Ascending aorta (tissue), 2 donors: ENCODE data around the gene PIM3. TPM values are rescaled to one million over a fixed set of nuclear protein-coding genes. Genes with fewer than 3 reads are reported as not detected.
A peak's percentile ranks its signal among the peaks of the same experiment; 100 is the strongest.
"Not testable (repeated sequence)": the region's sequence is repeated elsewhere in the genome, so short reads cannot be mapped to it uniquely, and the experiment has no call there.

Source experiments
- DNase-seq, 2 donors: peaks; one replicate each; pipeline ENCODE4 v3.0.0-alpha.2; 2019; ENCODE audit warnings: low spot score in 2 of 2
- H3K27ac ChIP-seq, 2 donors: fragments of 200-600 bp; sonication (generic); one replicate each; pipeline ENCODE4 v1.5.1; 2016 to 2017; ENCODE audit warnings: mild to moderate bottlenecking in 1 of 2
- H3K27me3 ChIP-seq: fragments of 200-600 bp; sonication (generic); one replicate; pipeline ENCODE4 v1.5.1; 2017
- H3K36me3 ChIP-seq, 2 donors: fragments of 200-600 bp; sonication (generic); one replicate each; pipeline ENCODE4 v1.5.1; 2016
- H3K4me1 ChIP-seq, 2 donors: fragments of 200-600 bp; sonication (generic); one replicate each; pipeline ENCODE4 v1.5.1; 2016 to 2017; ENCODE audit warnings: mild to moderate bottlenecking in 1 of 2
- H3K4me3 ChIP-seq, 2 donors: fragments of 200-600 bp; sonication (generic); one replicate each; pipeline ENCODE4 v1.5.1; 2016 to 2017; ENCODE audit warnings: mild to moderate bottlenecking in 1 of 2
- H3K9me3 ChIP-seq, 2 donors: fragments of 200-600 bp; sonication (generic); one replicate each; pipeline ENCODE4 v1.5.1; 2016
- CTCF ChIP-seq, 3 experiments: fragments of 200-600 bp in 2 of 3; fragments of 450-650 bp in 1 of 3; sonication (generic) in 2 of 3; IDR thresholded peaks; one replicate each; pipeline ENCODE4 v1.5.1; 2016 to 2019; ENCODE audit warnings: antibody characterized with exemption in 3 of 3, mild to moderate bottlenecking in 1 of 3, moderate library complexity in 1 of 3
- intact Hi-C: fragments of 100-400 bp; cut with DNase I; formaldehyde crosslinking; loops from one replicate; pipeline ENCODE4 v1.15.1; 2023
- total RNA-seq: library from RNA; depleted of rRNA; stranded (reverse); fragments of >200 nt; gene quantifications from one replicate; pipeline ENCODE4 v1.1.0, GENCODE V29; 2016

The PIM3 gene
- total RNA-seq, 1 donor from 2014 or later, result 269 TPM

GRCh38 chr22:49975543-49976389 lies 15.2 kb downstream of the PIM3 start:
- H3K36me3 ChIP-seq, result no peaks in the 10 kb centered on the region
- no peak overlapping the region for H3K4me3 ChIP-seq
- DNase-seq, result peak in 1 of 2 donors; percentile 59
- H3K4me1 ChIP-seq, result peaks cover 6 to 12% of the 10 kb centered on the region in 2 donors
- intact Hi-C loops, result no loop called here
- H3K27me3 ChIP-seq, result no peaks in the 10 kb centered on the region
- TF ChIP-seq CTCF (IDR thresholded peaks at IDR 0.05), result no peak
- peak overlapping the region; percentile 22 to 37 for H3K27ac ChIP-seq
- peaks cover 0 to 9% of the 10 kb centered on the region in 2 donors for H3K9me3 ChIP-seq

GRCh38 chr22:49976439-49977175 lies 16.0 kb downstream of the PIM3 start:
- peaks cover 0 to 9% of the 10 kb centered on the region in 2 donors for H3K9me3 ChIP-seq
- no peak overlapping the region for H3K27ac ChIP-seq
- H3K27me3 ChIP-seq, result no peaks in the 10 kb centered on the region
- no peak for TF ChIP-seq CTCF (IDR thresholded peaks at IDR 0.05)
- DNase-seq, result no peak
- H3K4me3 ChIP-seq, result no peak overlapping the region
- H3K4me1 ChIP-seq, result peaks cover 5 to 7% of the 10 kb centered on the region in 2 donors
- intact Hi-C loops, result no loop called here
- H3K36me3 ChIP-seq, result no peaks in the 10 kb centered on the region

GRCh38 chr22:49977578-49977977 lies 17.0 kb downstream of the PIM3 start:
- H3K36me3 ChIP-seq, result no peaks in the 10 kb centered on the region
- DNase-seq, result no peak
- no peak overlapping the region for H3K4me3 ChIP-seq
- no peak for TF ChIP-seq CTCF (IDR thresholded peaks at IDR 0.05)
- H3K4me1 ChIP-seq, result no peaks in the 10 kb centered on the region
- no peak overlapping the region for H3K27ac ChIP-seq
- peaks cover 2% of the 10 kb centered on the region for H3K27me3 ChIP-seq
- intact Hi-C loops, result no loop called here
- peaks cover 0 to 9% of the 10 kb centered on the region in 2 donors for H3K9me3 ChIP-seq

- H3K9me3 ChIP-seq, result peaks cover 0 to 9% of the 10 kb centered on the region in 2 donors
- no peak overlapping the region for H3K27ac ChIP-seq
- no peaks in the 10 kb centered on the region for H3K4me1 ChIP-seq
- peaks cover 11% of the 10 kb centered on the region for H3K27me3 ChIP-seq
- H3K4me3 ChIP-seq, result no peak overlapping the region
- DNase-seq, result no peak
- peak in 1 of 3 experiments; percentile 33 for TF ChIP-seq CTCF (IDR thresholded peaks at IDR 0.05)
- intact Hi-C loops, result no loop called here
- H3K36me3 ChIP-seq, result no peaks in the 10 kb centered on the region
Observed at GRCh38 chr22:49979587-49980264, 19.2 kb downstream of the PIM3 start.

GRCh38 chr22:49981799-49982198 lies 21.2 kb downstream of the PIM3 start:
- H3K4me3 ChIP-seq, intact Hi-C loops, H3K36me3 ChIP-seq, H3K4me1 ChIP-seq, H3K27ac ChIP-seq, DNase-seq: not testable (repeated sequence)
- peaks cover 11% of the 10 kb centered on the region for H3K27me3 ChIP-seq
- H3K9me3 ChIP-seq, result peaks cover 0 to 13% of the 10 kb centered on the region in 2 donors
